Heart left ventricle (tissue), 16 donors: ENCODE measurements around the gene TNFRSF14. TPM values are rescaled to one million over a fixed set of nuclear protein-coding genes. Genes with fewer than 3 reads are reported as not detected.

Experiments used
- ATAC-seq, 4 donors: fragments of 200-7000 bp; cut with Tn5 transposase; one replicate each; pipeline ENCODE4 v1.9.1; 2020 to 2022; ENCODE audit warnings: moderate library complexity in 4 of 4, mild to moderate bottlenecking in 3 of 4, moderate number of reproducible peaks in 1 of 4
- DNase-seq, 5 donors: peaks; one replicate each; pipeline ENCODE4 v3.0.0-alpha.2; 2020
- H3K27ac ChIP-seq, 12 donors: fragments of 200-600 bp; sonication (generic) in 4 of 12; one replicate each; pipeline versions ENCODE4 v1.5.0 to v1.8.0; 2016 to 2022; ENCODE audit warnings: mild to moderate bottlenecking in 2 of 12
- H3K27me3 ChIP-seq, 9 donors: fragments of 200-600 bp; sonication (generic) in 2 of 9; one replicate each; pipeline versions ENCODE4 v1.5.1 to v1.8.0; 2016 to 2022; ENCODE audit warnings: mild to moderate bottlenecking in 3 of 9
- H3K36me3 ChIP-seq, 9 donors: fragments of 200-600 bp; sonication (generic) in 2 of 9; one replicate each; pipeline versions ENCODE4 v1.5.0 to v1.8.0; 2018 to 2022; ENCODE audit warnings: mild to moderate bottlenecking in 2 of 9
- H3K4me1 ChIP-seq, 12 donors: fragments of 200-600 bp; sonication (generic) in 4 of 12; one replicate each; pipeline versions ENCODE4 v1.5.0 to v1.8.0; 2016 to 2022; ENCODE audit warnings: mild to moderate bottlenecking in 3 of 12
- H3K4me3 ChIP-seq, 12 donors: fragments of 200-600 bp; sonication (generic) in 4 of 12; one replicate each; pipeline versions ENCODE4 v1.5.0 to v1.8.0; 2017 to 2022; ENCODE audit warnings: mild to moderate bottlenecking in 9 of 12, moderate library complexity in 4 of 12
- H3K9me3 ChIP-seq, 12 donors: fragments of 200-600 bp; sonication (generic) in 4 of 12; one replicate each; pipeline versions ENCODE4 v1.5.0 to v1.8.0; 2016 to 2022; ENCODE audit warnings: mild to moderate bottlenecking in 1 of 12
- CTCF ChIP-seq, 12 donors: fragments of 200-600 bp; sonication (generic) in 4 of 12; IDR thresholded peaks; one replicate each; pipeline versions ENCODE4 v1.5.0 to v1.8.0; 2018 to 2022; ENCODE audit warnings: antibody characterized with exemption in 12 of 12, mild to moderate bottlenecking in 5 of 12
- POLR2A ChIP-seq, 2 donors: fragments of 450-650 bp; IDR thresholded peaks; one replicate each; pipeline ENCODE4 v1.6.1; 2017; ENCODE audit warnings: antibody characterized with exemption in 2 of 2, mild to moderate bottlenecking in 2 of 2, moderate library complexity in 2 of 2
- WGBS, 4 donors: extraction: QIAGEN DNeasy Blood & Tissue Kit in 2 of 4; methylation state at CpG; one replicate each; pipeline versions ENCODE4 v1.1.5 to v1.1.7; 2013 to 2018; 5-methylcytosine and 5-hydroxymethylcytosine counted together
- intact Hi-C, 10 donors: fragments of 100-400 bp; cut with DNase I; formaldehyde crosslinking; loops; one replicate each; pipeline versions ENCODE4 v1.11.1 to v1.14.2; 2022
- polyA plus RNA-seq, 2 donors: library from polyadenylated mRNA; stranded (reverse); fragments of 200-250 nt; gene quantifications; one replicate each; pipeline ENCODE4 v1.2.3, GENCODE V29; 2013
- total RNA-seq, 9 donors: library from RNA; depleted of rRNA in 2 of 9; stranded (reverse); fragments of >200 nt in 2 of 9; fragmentation: NEBNext Ultra II Directional in 3 of 9; extraction: Animal tissue kit (Norgen Biotek cat#: 25700) in 3 of 9; gene quantifications; one replicate each; pipeline versions ENCODE4 v1.1.0 to v1.2.4, GENCODE V29; 2016 to 2023
- donor health status: ischemic (EF 13 %, LVEDD 7.1; RV severe dilation, severe dysfunction).
- donor health status: healthy with polysubstance abuse.
- donor health status: DM: no; HTN: yes; CAD: no.
- donor health status: DM: no; HTN: no; CAD: no.
- donor health status: ischemic (EF 25% LVEDD 6.9; RV normal size, moderate dysfunction).
- donor health status: ischemic (EF 25% LVEDD 5.7; RV mildly dilated, moderate dysfunction).
- donor health status: healthy.
- donor health status: DM: yes; HTN: yes; CAD: no.
- donor health status: ischemic (EF 35%, LVEDD 5.7; RV mildly dilated, moderate dysfunction).
- donor health status: nonischemic (EF 11% LVEDD 7.7; RV severe dilation, severe dysfunction).
- donor health status: DM: yes; HTN: yes; CAD: no.
- donor health status: PGD.
- donor health status: ischemic (EF 29% LVEDD 5.4; RV normal size, mild dysfunction).
- donor health status: nonischemic (EF 23%, LVEDD 6.1; RV moderate dilation, normal function).

The TNFRSF14 gene
- total and polyA plus RNA-seq, 11 donors: 7.8 to 70.8 (median 14.3) TPM

DNA sequence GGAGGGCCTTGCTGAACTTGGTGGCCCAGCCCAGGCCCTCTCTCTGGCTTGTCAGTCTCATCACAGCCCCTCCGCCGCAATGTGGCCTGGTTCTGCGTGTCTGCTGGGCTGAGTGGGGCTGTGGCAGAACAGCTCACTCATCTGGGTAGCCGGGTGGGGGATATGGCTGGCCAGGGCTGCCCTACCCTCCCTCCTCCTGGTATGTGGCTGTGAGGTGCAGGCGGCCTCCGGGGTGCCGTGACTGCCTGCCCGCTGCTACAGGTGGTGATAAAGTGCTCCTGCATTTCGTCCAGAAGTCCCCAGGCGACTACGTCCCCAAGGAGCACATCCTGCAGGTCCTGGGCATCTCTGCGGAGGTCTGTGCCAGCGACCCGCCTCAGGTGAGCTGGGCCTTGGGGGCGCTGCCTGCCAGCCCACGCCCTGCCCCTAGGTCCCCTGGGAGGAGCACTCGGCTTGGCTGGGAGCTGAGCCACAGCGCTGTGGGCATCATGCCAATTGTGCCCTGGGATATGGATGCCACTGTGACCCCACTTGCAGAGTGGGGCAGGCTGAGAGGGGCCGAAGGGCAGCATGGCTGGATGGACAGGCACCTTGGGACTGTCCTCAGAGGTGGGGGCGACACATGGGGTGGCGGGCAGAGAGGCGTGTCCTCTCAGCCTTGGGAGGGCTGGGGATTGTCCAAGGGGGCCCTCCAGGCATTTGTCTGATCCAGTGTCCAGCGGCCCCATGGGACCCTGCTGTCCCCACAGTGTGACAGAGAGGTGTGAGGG lies 32.7 kb downstream of the TNFRSF14 start:
- 88 to 94% (median 91%) methylated on average over 4 to 23 of the region's 23 CpGs for WGBS, 4 donors
- Histone ChIP-seq H3K27me3 (peaks cover 0 to 3% (median 0%) of the 10 kb centered on the region in 9 donors), H3K4me3 (no peak overlapping the region), H3K36me3 (peaks cover 0 to 13% (median 0%) of the 10 kb centered on the region in 9 donors), H3K9me3 (no peaks in the 10 kb centered on the region), H3K27ac (no peak overlapping the region), H3K4me1 (peaks cover 8 to 38% (median 22%) of the 10 kb centered on the region in 12 donors)
- DNase-seq (peak in 3 of 5 donors; percentile 25 to 64 (median 31)), ATAC-seq (no peak)
- TF ChIP-seq CTCF (IDR thresholded peaks at IDR 0.05): no peak
- TF ChIP-seq POLR2A (IDR thresholded peaks at IDR 0.05): no peak
- intact Hi-C loops: loop anchor here in 7 of 10 donors (5.0 to 10.0 kb wide), 6 partner anchors 42 to 174 kb away; partner anchors contain the start of genes MMEL1 (in 1 of the 7), PANK4 (in 1 of the 7) and PEX10 (in 1 of the 7)

DNA sequence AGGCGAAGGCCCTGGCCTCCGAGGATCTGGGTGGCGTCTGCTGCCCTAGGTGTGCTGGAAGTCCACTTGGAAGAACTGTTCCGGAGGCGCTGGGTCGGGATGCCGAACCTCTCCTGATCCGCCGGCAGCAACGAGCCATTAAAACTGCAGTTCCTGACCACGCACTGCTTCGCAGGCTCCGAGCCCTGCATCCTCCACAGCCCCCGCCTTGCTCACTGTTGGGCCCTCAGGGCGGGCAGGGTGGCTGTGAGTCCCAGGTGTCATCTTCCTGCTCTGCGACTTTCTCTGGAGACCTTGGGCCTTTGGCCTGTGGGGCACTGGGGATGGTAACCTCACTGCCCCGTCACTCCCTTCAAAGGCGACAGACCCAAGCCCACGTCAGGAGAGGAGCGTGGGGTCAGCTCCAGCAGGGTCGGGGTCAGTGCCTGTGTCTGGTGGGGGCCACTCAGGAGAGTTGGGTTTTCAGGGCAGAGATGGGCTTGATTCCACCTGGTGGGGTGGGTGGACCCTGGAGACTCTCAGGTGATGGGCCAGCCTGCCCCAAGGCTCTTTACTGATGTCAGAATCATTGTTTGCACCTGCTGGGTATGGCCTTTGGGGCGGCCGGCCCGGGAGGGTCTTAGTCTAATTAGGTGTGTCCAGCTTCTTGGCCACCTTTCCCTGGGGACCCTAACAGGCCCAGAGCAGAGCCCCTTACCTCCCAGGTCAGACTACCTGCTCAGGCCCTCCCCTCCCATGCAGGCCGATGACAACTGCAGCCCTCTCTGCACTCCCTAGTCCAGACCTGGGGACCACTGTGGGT lies 33.5 kb downstream of the TNFRSF14 start:
- TF ChIP-seq CTCF (IDR thresholded peaks at IDR 0.05) (no peak), POLR2A (IDR thresholded peaks at IDR 0.05) (no peak)
- DNase-seq (peak in 3 of 5 donors; percentile 22 to 50 (median 30)), ATAC-seq (no peak)
- Histone ChIP-seq H3K27ac (no peak overlapping the region), H3K4me3 (no peak overlapping the region), H3K4me1 (peaks cover 8 to 39% (median 19%) of the 10 kb centered on the region in 12 donors), H3K36me3 (peaks cover 0 to 13% (median 0%) of the 10 kb centered on the region in 9 donors), H3K9me3 (no peaks in the 10 kb centered on the region), H3K27me3 (peaks cover 0 to 3% (median 0%) of the 10 kb centered on the region in 9 donors)
- intact Hi-C loops: loop anchor here in 7 of 10 donors (5.0 to 10.0 kb wide), 6 partner anchors 42 to 175 kb away; partner anchors contain the start of genes MMEL1 (in 1 of the 7), PANK4 (in 1 of the 7) and PEX10 (in 1 of the 7)
- WGBS, 4 donors: 96 to 100% (median 97%) methylated on average over 2 to 25 of the region's 25 CpGs

DNA sequence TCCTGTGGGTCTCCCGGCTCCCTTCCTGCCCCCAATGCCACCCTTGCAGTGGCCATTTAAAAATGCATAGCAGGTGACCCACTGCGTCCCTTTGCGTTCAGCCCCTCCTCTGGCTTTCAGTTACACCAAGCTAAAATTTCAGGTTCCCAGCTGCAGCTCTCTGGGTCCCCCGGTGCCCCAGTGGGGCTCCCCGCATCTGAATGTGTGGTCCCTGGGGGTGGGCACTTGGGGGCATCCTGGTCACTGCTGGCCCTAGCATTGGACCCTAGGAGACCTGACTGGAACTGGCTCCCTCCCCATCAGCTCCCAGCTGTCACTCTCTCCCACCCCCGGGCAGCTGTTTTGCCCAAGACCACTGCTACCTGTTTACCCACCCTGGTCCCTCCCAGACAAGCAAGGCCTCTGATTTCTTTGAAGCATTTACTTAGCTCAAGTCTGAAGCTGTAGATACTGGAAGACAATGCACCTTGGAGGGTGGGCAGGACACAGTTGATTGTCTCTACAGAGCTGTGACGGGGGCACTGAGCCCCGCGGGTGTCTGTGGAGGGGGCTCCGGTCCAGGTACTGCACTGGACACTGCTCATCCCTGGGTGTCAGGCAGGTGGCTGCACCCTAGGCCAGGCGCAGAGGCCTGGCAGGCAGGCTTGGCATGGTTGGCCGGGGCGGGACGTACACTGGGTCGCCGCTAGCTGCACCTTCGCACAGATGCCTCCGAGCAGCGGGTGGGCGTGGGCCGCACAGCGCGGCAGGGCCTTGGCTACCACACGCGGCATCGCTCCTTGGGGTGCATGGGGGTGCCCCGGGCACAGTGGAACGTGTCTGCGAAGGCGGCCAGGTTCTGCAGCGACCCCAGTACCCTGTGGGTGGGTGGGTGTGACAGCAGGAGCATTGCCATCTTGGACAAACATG lies 34.3 kb downstream of the TNFRSF14 start:
- H3K4me1 ChIP-seq: peaks cover 5 to 30% (median 13%) of the 10 kb centered on the region in 12 donors
- no peaks in the 10 kb centered on the region for H3K9me3 ChIP-seq
- no peak overlapping the region for H3K27ac ChIP-seq
- H3K27me3 ChIP-seq: peaks cover 0 to 5% (median 0%) of the 10 kb centered on the region in 9 donors
- peaks cover 0 to 13% (median 0%) of the 10 kb centered on the region in 9 donors for H3K36me3 ChIP-seq
- 93 to 98% (median 97%) methylated on average over 25 to 31 of the region's 31 CpGs for WGBS, 4 donors
- DNase-seq: peak in 1 of 5 donors; percentile 26
- no peak for TF ChIP-seq CTCF (IDR thresholded peaks at IDR 0.05)
- no peak for TF ChIP-seq POLR2A (IDR thresholded peaks at IDR 0.05)
- H3K4me3 ChIP-seq: no peak overlapping the region
- ATAC-seq: no peak
- intact Hi-C loops: no loop called here
